ENCODE data around the gene ZNF664. TPM values are rescaled to one million over a fixed set of nuclear protein-coding genes. Genes with fewer than 3 reads are reported as not detected.

The ZNF664 gene
- total and polyA plus RNA-seq, 8 donors = 23.0 to 72.7 (median 56.7) TPM

- no peak for ATAC-seq
- 75 to 77% methylated on average over 15 of the region's 15 CpGs for WGBS, 2 donors
- FAIRE-seq = no peak
These were observed 71.8 kb downstream of the ZNF664 start for GRCh38 chr12:124044809-124045321.

GRCh38 chr12:124045671-124046455 lies 72.8 kb downstream of the ZNF664 start:
- ATAC-seq (no peak), FAIRE-seq (no peak), DNase-seq (no peak)
- no peaks in the 10 kb centered on the region for H3K4me1 ChIP-seq
- no peaks in the 10 kb centered on the region for H3K36me3 ChIP-seq
- no peak for TF ChIP-seq CTCF (IDR thresholded peaks at IDR 0.05)
- 94 to 96% methylated on average over 5 of the region's 5 CpGs for WGBS, 2 donors
- H3K27ac ChIP-seq = no peak overlapping the region
- no peaks in the 10 kb centered on the region for H3K9me3 ChIP-seq
- intact Hi-C loops (cut with DNase I) = loop anchor here in 1 of 3 donors (10.0 kb wide), 1 partner anchor 729 kb away; no protein-coding TSS in a partner anchor
- no peak overlapping the region for H3K4me3 ChIP-seq
- no peaks in the 10 kb centered on the region for H3K27me3 ChIP-seq

More at GRCh38 chr12:124044809-124045321, 71.8 kb downstream of the ZNF664 start:
- Histone ChIP-seq H3K4me3 (no peak overlapping the region), H3K27me3 (no peaks in the 10 kb centered on the region), H3K9me3 (no peaks in the 10 kb centered on the region), H3K27ac (no peak overlapping the region), H3K36me3 (no peaks in the 10 kb centered on the region), H3K4me1 (no peaks in the 10 kb centered on the region)
- TF ChIP-seq CTCF (IDR thresholded peaks at IDR 0.05) = no peak
- DNase-seq = no peak
- intact Hi-C loops (cut with DNase I) = loop anchor here in 1 of 3 donors (10.0 kb wide), 1 partner anchor 730 kb away; no protein-coding TSS in a partner anchor

GRCh38 chr12:124046456-124046740 lies 73.4 kb downstream of the ZNF664 start:
- DNase-seq (no peak), ATAC-seq (no peak), FAIRE-seq (no peak)
- H3K4me3 ChIP-seq = no peak overlapping the region
- H3K27me3 ChIP-seq = no peaks in the 10 kb centered on the region
- TF ChIP-seq CTCF (IDR thresholded peaks at IDR 0.05) = no peak
- intact Hi-C loops (cut with DNase I) = loop anchor here in 1 of 3 donors (10.0 kb wide), 1 partner anchor 728 kb away; no protein-coding TSS in a partner anchor
- no peaks in the 10 kb centered on the region for H3K36me3 ChIP-seq
- H3K4me1 ChIP-seq = no peaks in the 10 kb centered on the region
- no peak overlapping the region for H3K27ac ChIP-seq
- no peaks in the 10 kb centered on the region for H3K9me3 ChIP-seq

GRCh38 chr12:124047045-124047566 lies 74.1 kb downstream of the ZNF664 start:
- Histone ChIP-seq H3K4me1 (no peaks in the 10 kb centered on the region), H3K9me3 (no peaks in the 10 kb centered on the region), H3K27ac (no peak overlapping the region), H3K27me3 (no peaks in the 10 kb centered on the region), H3K36me3 (no peaks in the 10 kb centered on the region), H3K4me3 (no peak overlapping the region)
- intact Hi-C loops (cut with DNase I) = loop anchor here in 1 of 3 donors (10.0 kb wide), 1 partner anchor 728 kb away; no protein-coding TSS in a partner anchor
- ATAC-seq (no peak), FAIRE-seq (no peak), DNase-seq (no peak)
- 96 to 99% methylated on average over 3 of the region's 3 CpGs for WGBS, 2 donors
- no peak for TF ChIP-seq CTCF (IDR thresholded peaks at IDR 0.05)

All from pancreas (tissue), 10 donors.